Ovary (tissue), 3 donors: ENCODE results near the gene XPA.

Experiments used
- CTCF ChIP-seq, 3 donors: fragments of 450-650 bp in 2 of 3; fragments of 200-600 bp in 1 of 3; IDR thresholded peaks; one replicate each; pipeline versions ENCODE4 v1.5.1 to v1.8.0; 2016 to 2022; ENCODE audit warnings: antibody characterized with exemption in 3 of 3, mild to moderate bottlenecking in 1 of 3
- EP300 ChIP-seq: sonication (generic); formaldehyde crosslinking; IDR thresholded peaks from one replicate; pipeline ENCODE4 v1.6.1; 2017; ENCODE audit warnings: antibody characterized with exemption
- donor health status: DM: no; HTN: no; CAD: no.

- no peak for TF ChIP-seq CTCF (IDR thresholded peaks at IDR 0.05)
- TF ChIP-seq EP300, result no peak
These were observed 7.2 kb upstream of the XPA start for GRCh38 chr9:97704345-97704677.
